Activated naive CD8-positive, alpha-beta T cell treated with anti-CD3 and anti-CD28 coated beads for 36 hours (primary cell): ENCODE data around the gene DIP2A. TPM values are rescaled to one million over a fixed set of nuclear protein-coding genes. Genes with fewer than 3 reads are reported as not detected.

Experiments
- DNase-seq: peaks from one replicate; pipeline ENCODE4 v3.0.0; 2021
- H3K27ac Mint-ChIP-seq: one replicate; pipeline ENCODE4 v1.8.0; 2022; ENCODE audit warnings: mild to moderate bottlenecking, moderate library complexity, mixed read lengths
- H3K27me3 Mint-ChIP-seq: one replicate; pipeline ENCODE4 v1.8.0; 2022; ENCODE audit warnings: mild to moderate bottlenecking, mixed read lengths
- H3K36me3 Mint-ChIP-seq: one replicate; pipeline ENCODE4 v1.8.0; 2021; ENCODE audit warnings: mild to moderate bottlenecking, mixed read lengths
- H3K4me1 Mint-ChIP-seq: one replicate; pipeline ENCODE4 v1.8.0; 2021; ENCODE audit warnings: mixed read lengths
- H3K4me3 Mint-ChIP-seq: one replicate; pipeline ENCODE4 v1.8.0; 2022; ENCODE audit warnings: mild to moderate bottlenecking, moderate library complexity, mixed read lengths
- H3K9me3 Mint-ChIP-seq: one replicate; pipeline ENCODE4 v1.8.0; 2022; ENCODE audit warnings: mixed read lengths
- total RNA-seq, 2 experiments: library from RNA; stranded (reverse); gene quantifications; one replicate each; pipeline ENCODE4 v1.2.3, GENCODE V29; 2021

The DIP2A gene
- total RNA-seq, 2 experiments from 2014 or later, result 19.0 to 21.2 TPM

GRCh38 chr21:46538851-46539666 lies 80.4 kb downstream of the DIP2A start:
- Mint-ChIP-seq H3K27ac (peak overlapping the region; percentile 23), H3K36me3 (peaks cover 18% of the 10 kb centered on the region), H3K27me3 (no peaks in the 10 kb centered on the region), H3K9me3 (no peaks in the 10 kb centered on the region), H3K4me3 (no peak overlapping the region), H3K4me1 (peaks cover 14% of the 10 kb centered on the region)
- DNase-seq, result no peak

GRCh38 chr21:46540087-46540710 lies 81.5 kb downstream of the DIP2A start:
- no peaks in the 10 kb centered on the region for H3K27me3 Mint-ChIP-seq
- H3K36me3 Mint-ChIP-seq, result peaks cover 25% of the 10 kb centered on the region
- no peaks in the 10 kb centered on the region for H3K9me3 Mint-ChIP-seq
- peaks cover 24% of the 10 kb centered on the region for H3K4me1 Mint-ChIP-seq
- H3K27ac Mint-ChIP-seq, result no peak overlapping the region
- no peak for DNase-seq
- H3K4me3 Mint-ChIP-seq, result no peak overlapping the region

DNA sequence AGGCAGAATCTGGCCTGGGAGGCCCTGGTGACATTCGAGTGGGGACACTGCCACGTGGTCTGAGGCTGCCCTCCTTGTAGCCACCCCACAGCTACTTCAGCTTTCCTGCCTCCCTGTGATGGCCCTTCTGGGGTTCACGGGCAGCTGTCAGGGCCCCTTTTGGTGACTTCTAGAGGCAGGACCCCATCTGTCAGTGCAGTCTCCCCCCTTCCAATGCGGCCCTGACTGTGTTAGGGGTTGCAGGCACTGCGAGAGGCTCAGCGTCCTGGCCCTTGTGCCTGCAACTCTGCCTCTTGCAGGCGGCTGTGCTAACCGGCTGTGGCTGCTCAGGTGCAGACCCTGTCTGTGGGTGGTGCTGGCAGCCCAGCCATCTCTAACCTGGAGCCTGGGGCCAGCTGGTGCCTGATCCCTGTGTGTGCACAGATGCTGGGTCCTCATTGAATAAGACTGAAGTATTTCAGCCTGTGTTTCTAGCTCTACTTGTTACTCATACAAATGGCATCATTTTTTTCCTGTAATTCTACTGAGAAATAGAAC lies 84.0 kb downstream of the DIP2A start:
- Mint-ChIP-seq H3K27me3 (no peaks in the 10 kb centered on the region), H3K27ac (no peak overlapping the region), H3K36me3 (peaks cover 25% of the 10 kb centered on the region), H3K9me3 (no peaks in the 10 kb centered on the region), H3K4me3 (no peak overlapping the region), H3K4me1 (peaks cover 19% of the 10 kb centered on the region)
- DNase-seq, result no peak

GRCh38 chr21:46543306-46543705 lies 84.6 kb downstream of the DIP2A start:
- H3K4me1 Mint-ChIP-seq, result peaks cover 19% of the 10 kb centered on the region
- H3K36me3 Mint-ChIP-seq, result peaks cover 31% of the 10 kb centered on the region
- no peak overlapping the region for H3K4me3 Mint-ChIP-seq
- no peak for DNase-seq
- H3K9me3 Mint-ChIP-seq, result no peaks in the 10 kb centered on the region
- H3K27ac Mint-ChIP-seq, result no peak overlapping the region
- no peaks in the 10 kb centered on the region for H3K27me3 Mint-ChIP-seq

- H3K27me3 Mint-ChIP-seq, result no peaks in the 10 kb centered on the region
- H3K36me3 Mint-ChIP-seq, result peaks cover 37% of the 10 kb centered on the region
- no peaks in the 10 kb centered on the region for H3K9me3 Mint-ChIP-seq
- no peak overlapping the region for H3K4me3 Mint-ChIP-seq
- peak overlapping the region; percentile 43 for H3K27ac Mint-ChIP-seq
- DNase-seq, result no peak
- H3K4me1 Mint-ChIP-seq, result peaks cover 19% of the 10 kb centered on the region
Measured at GRCh38 chr21:46544003-46544402, 85.3 kb downstream of the DIP2A start.

DNA sequence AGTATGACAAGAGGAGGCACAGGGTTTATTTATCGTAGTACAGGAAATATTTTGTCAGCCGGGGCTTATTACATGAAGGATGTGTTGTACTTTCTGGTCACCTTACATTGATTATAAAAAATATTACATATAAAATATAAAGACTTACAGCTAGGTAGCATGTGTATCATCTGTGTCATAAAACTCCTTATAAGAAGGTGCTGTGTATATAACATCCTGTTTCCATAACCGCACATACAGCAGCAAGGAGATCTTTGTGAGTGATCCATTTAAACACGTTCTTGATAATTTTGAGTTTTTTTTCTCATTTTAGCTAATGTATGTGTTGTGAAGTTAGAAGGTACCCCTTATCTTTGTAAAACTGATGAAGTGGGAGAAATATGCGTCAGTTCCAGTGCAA lies 86.1 kb downstream of the DIP2A start:
- Mint-ChIP-seq H3K9me3 (no peaks in the 10 kb centered on the region), H3K27ac (peak overlapping the region; percentile 43), H3K36me3 (peaks cover 38% of the 10 kb centered on the region)

GRCh38 chr21:46545363-46545762 lies 86.7 kb downstream of the DIP2A start:
- no peaks in the 10 kb centered on the region for H3K27me3 Mint-ChIP-seq
- H3K4me1 Mint-ChIP-seq, result peaks cover 22% of the 10 kb centered on the region
- H3K36me3 Mint-ChIP-seq, result peaks cover 40% of the 10 kb centered on the region
- DNase-seq, result no peak
- H3K4me3 Mint-ChIP-seq, result no peak overlapping the region
- H3K9me3 Mint-ChIP-seq, result no peaks in the 10 kb centered on the region
- H3K27ac Mint-ChIP-seq, result no peak overlapping the region

More for the DNA sequence above, 86.1 kb downstream of the DIP2A start:
- Mint-ChIP-seq H3K4me1 (peaks cover 19% of the 10 kb centered on the region), H3K4me3 (no peak overlapping the region), H3K27me3 (no peaks in the 10 kb centered on the region)
- DNase-seq, result no peak

DNA sequence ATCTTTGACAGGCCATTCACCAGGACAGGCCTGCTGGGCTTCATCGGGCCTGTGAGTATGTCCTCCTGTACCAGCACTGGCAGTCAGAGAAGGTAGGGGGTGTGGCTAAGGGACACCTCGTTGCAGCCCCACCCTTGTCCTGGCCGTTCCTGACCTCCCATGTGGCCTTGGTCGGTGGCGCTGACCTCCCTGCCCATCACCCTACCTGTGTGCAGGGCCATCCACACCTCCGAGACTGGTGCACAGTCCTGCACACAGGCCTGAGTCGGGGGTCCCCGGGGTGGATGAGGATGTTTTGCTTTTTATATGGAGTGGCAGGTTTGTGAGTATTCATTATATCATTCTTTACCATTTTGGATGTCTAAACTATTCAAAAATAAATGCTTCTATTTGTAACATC lies 87.2 kb downstream of the DIP2A start:
- H3K27ac Mint-ChIP-seq, result no peak overlapping the region
- no peak overlapping the region for H3K4me3 Mint-ChIP-seq
- no peaks in the 10 kb centered on the region for H3K9me3 Mint-ChIP-seq
- H3K4me1 Mint-ChIP-seq, result peaks cover 27% of the 10 kb centered on the region
- DNase-seq, result no peak
- H3K27me3 Mint-ChIP-seq, result no peaks in the 10 kb centered on the region
- peaks cover 44% of the 10 kb centered on the region for H3K36me3 Mint-ChIP-seq

DNA sequence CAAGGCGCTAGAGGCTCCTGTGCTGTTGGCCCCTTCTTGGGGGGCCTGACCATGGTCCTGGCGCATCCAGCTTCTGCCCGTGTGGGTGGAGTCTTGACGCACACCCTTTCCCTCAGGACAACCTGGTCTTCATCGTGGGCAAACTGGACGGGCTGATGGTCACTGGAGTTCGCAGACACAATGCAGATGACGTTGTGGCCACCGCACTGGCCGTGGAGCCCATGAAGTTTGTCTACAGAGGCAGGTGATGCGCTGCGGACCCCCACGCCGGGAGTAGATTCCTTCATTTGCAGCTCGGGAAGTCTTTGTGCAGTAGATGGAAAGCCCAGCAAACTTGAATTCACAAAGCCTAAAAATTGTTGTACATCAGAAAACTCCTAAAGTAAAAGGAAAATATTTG lies 88.1 kb downstream of the DIP2A start:
- Mint-ChIP-seq H3K4me3 (no peak overlapping the region), H3K9me3 (no peaks in the 10 kb centered on the region), H3K27ac (no peak overlapping the region), H3K4me1 (peaks cover 34% of the 10 kb centered on the region), H3K27me3 (no peaks in the 10 kb centered on the region), H3K36me3 (peaks cover 45% of the 10 kb centered on the region)
- no peak for DNase-seq

- Mint-ChIP-seq H3K27me3 (no peaks in the 10 kb centered on the region), H3K27ac (no peak overlapping the region), H3K36me3 (peaks cover 38% of the 10 kb centered on the region), H3K9me3 (no peaks in the 10 kb centered on the region), H3K4me1 (peaks cover 44% of the 10 kb centered on the region), H3K4me3 (no peak overlapping the region)
- DNase-seq, result no peak
Measured at GRCh38 chr21:46549650-46550049, 91.0 kb downstream of the DIP2A start.

DNA sequence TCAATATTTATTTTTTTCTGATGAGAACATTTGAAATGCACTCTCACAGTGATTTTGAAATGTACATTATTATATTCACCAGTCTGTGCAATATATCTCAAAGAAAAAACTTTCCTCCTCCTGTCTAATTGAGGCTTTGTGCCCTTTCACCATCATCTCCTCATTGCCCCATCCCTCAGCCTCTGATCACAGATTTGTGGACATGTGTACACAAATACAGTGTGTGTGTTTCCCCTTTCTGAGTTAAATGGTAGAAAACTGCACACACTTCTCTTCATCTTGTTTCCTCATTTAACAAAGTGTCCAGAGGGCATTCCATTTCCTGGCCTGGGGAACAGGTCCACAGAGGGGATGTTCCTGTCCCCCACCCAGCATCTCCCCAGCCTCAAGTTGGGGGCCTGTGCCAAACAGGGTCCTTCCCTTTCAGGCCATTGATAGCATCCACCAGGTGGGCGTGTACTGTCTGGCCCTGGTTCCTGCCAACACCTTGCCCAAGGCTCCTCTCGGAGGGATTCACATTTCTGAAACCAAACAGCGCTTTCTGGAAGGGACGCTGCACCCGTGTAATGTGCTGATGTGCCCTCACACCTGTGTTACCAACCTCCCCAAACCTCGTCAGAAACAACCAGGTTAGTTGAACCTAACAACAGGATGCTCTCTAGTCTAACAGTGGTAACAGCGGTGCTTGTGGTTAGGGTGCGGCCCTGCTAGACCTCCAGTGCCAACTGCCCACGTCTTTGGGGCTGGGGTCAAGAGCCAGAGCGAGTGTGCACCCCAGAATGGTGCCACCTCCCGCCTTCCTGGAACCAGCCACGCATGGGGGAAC lies 91.6 kb downstream of the DIP2A start:
- Mint-ChIP-seq H3K9me3 (no peaks in the 10 kb centered on the region), H3K27me3 (no peaks in the 10 kb centered on the region), H3K4me3 (peak overlapping the region; percentile 22), H3K27ac (peak overlapping the region; percentile 89), H3K36me3 (peaks cover 35% of the 10 kb centered on the region), H3K4me1 (peaks cover 39% of the 10 kb centered on the region)
- peak; percentile 35 for DNase-seq

DNA sequence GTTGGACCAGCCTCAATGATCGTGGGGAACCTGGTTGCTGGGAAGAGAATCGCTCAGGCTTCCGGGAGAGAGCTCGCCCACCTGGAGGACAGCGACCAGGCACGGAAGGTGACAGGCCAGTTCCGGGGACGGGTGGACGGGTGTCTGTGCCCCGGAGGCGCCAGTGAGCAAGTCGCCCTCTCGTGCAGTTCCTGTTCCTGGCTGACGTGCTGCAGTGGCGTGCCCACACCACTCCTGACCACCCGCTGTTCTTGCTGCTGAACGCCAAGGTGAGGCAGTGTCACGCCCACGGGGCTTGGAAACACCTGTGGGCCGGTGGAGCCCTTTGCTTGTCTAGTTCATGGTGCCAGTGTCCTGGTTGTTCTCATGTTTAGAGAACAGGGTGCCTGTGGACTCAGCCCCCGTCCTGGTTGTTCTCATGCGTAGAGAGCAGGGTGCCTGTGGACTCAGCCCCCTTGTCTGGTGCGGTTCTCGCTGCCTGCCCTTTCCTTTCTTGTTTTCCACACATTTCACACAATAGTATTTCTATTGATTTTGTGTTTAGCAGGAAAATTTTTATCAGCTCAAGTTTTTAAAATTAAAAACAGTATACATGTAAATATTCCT lies 93.0 kb downstream of the DIP2A start:
- H3K36me3 Mint-ChIP-seq, result peaks cover 33% of the 10 kb centered on the region
- no peaks in the 10 kb centered on the region for H3K9me3 Mint-ChIP-seq
- H3K4me3 Mint-ChIP-seq, result peak overlapping the region; percentile 72
- peaks cover 43% of the 10 kb centered on the region for H3K4me1 Mint-ChIP-seq
- DNase-seq, result peak; percentile 61
- no peaks in the 10 kb centered on the region for H3K27me3 Mint-ChIP-seq
- H3K27ac Mint-ChIP-seq, result peak overlapping the region; percentile 89

GRCh38 chr21:46552274-46552673 lies 93.6 kb downstream of the DIP2A start:
- H3K9me3 Mint-ChIP-seq, result no peaks in the 10 kb centered on the region
- H3K27me3 Mint-ChIP-seq, result no peaks in the 10 kb centered on the region

DNA sequence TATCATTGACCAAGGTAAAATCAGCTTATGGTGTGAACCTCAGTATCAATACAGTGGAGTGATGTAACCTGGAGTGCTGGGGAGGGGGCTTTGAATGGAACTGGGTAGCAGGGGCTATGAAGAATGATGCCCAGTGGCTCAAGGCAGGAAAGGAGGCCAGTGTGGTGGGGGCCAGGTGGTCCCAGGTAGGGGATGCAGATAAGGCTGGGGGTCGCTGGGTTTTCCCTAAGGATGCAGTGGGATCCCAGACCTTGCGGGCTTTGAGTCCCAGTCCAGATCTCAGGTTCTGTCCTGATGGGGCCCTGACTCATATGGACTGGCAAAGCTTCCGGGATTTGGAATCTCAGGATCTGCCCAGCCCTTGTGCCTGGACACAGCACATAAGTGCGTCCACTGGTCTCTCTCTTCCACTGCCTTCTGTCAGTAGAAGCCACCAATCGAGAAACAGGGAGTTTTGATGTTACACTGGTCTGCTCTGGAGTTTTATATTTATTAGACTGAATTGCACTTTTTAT lies 94.2 kb downstream of the DIP2A start:
- peaks cover 54% of the 10 kb centered on the region for H3K4me1 Mint-ChIP-seq

More at GRCh38 chr21:46552274-46552673, 93.6 kb downstream of the DIP2A start:
- H3K4me3 Mint-ChIP-seq, result peak overlapping the region; percentile 72
- DNase-seq, result no peak
- peaks cover 48% of the 10 kb centered on the region for H3K4me1 Mint-ChIP-seq
- H3K36me3 Mint-ChIP-seq, result peaks cover 35% of the 10 kb centered on the region
- H3K27ac Mint-ChIP-seq, result peak overlapping the region; percentile 82

More for the DNA sequence above, 94.2 kb downstream of the DIP2A start:
- no peaks in the 10 kb centered on the region for H3K27me3 Mint-ChIP-seq
- H3K4me3 Mint-ChIP-seq, result no peak overlapping the region
- H3K36me3 Mint-ChIP-seq, result peaks cover 31% of the 10 kb centered on the region
- H3K27ac Mint-ChIP-seq, result peak overlapping the region; percentile 82
- no peaks in the 10 kb centered on the region for H3K9me3 Mint-ChIP-seq
- no peak for DNase-seq
